ENCODE measurements around the gene ASB11. TPM values are rescaled to one million over a fixed set of nuclear protein-coding genes. Genes with fewer than 3 reads are reported as not detected.

The ASB11 gene
- total RNA-seq, 1 donor from 2014 or later, result 0.17 TPM

GRCh38 chrX:15242899-15243555 lies 72.4 kb downstream of the ASB11 start:
- Histone ChIP-seq H3K4me1 (no peaks in the 10 kb centered on the region), H3K9me3 (no peaks in the 10 kb centered on the region), H3K27me3 (no peaks in the 10 kb centered on the region), H3K4me3 (no peak overlapping the region), H3K27ac (no peak overlapping the region), H3K36me3 (no peaks in the 10 kb centered on the region)
- peak; percentile 48 for ATAC-seq
- no peak for DNase-seq
- intact Hi-C loops (cut with DNase I), result no loop called here
- TF ChIP-seq, protein P1, sequence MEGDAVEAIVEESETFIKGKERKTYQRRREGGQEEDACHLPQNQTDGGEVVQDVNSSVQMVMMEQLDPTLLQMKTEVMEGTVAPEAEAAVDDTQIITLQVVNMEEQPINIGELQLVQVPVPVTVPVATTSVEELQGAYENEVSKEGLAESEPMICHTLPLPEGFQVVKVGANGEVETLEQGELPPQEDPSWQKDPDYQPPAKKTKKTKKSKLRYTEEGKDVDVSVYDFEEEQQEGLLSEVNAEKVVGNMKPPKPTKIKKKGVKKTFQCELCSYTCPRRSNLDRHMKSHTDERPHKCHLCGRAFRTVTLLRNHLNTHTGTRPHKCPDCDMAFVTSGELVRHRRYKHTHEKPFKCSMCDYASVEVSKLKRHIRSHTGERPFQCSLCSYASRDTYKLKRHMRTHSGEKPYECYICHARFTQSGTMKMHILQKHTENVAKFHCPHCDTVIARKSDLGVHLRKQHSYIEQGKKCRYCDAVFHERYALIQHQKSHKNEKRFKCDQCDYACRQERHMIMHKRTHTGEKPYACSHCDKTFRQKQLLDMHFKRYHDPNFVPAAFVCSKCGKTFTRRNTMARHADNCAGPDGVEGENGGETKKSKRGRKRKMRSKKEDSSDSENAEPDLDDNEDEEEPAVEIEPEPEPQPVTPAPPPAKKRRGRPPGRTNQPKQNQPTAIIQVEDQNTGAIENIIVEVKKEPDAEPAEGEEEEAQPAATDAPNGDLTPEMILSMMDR (IDR thresholded peaks at IDR 0.05), result peak; percentile 54

GRCh38 chrX:15241301-15241700 lies 74.1 kb downstream of the ASB11 start:
- intact Hi-C loops (cut with DNase I), result no loop called here
- DNase-seq (no peak), ATAC-seq (no peak)
- no peaks in the 10 kb centered on the region for H3K27me3 ChIP-seq
- TF ChIP-seq, protein P1 (IDR thresholded peaks at IDR 0.05), result no peak
- no peak overlapping the region for H3K4me3 ChIP-seq
- H3K27ac ChIP-seq, result no peak overlapping the region
- H3K4me1 ChIP-seq, result no peaks in the 10 kb centered on the region
- H3K9me3 ChIP-seq, result no peaks in the 10 kb centered on the region
- H3K36me3 ChIP-seq, result no peaks in the 10 kb centered on the region

GRCh38 chrX:15240414-15240813 lies 75.0 kb downstream of the ASB11 start:
- no peak overlapping the region for H3K4me3 ChIP-seq
- TF ChIP-seq, protein P1 (IDR thresholded peaks at IDR 0.05), result no peak
- no peaks in the 10 kb centered on the region for H3K9me3 ChIP-seq
- no peaks in the 10 kb centered on the region for H3K4me1 ChIP-seq
- no peak overlapping the region for H3K27ac ChIP-seq
- DNase-seq (no peak), ATAC-seq (no peak)
- H3K27me3 ChIP-seq, result no peaks in the 10 kb centered on the region
- H3K36me3 ChIP-seq, result no peaks in the 10 kb centered on the region
- intact Hi-C loops (cut with DNase I), result no loop called here

GRCh38 chrX:15236146-15236545 lies 79.3 kb downstream of the ASB11 start:
- TF ChIP-seq, protein P1 (IDR thresholded peaks at IDR 0.05), result no peak
- no peaks in the 10 kb centered on the region for H3K36me3 ChIP-seq
- H3K27me3 ChIP-seq, result no peaks in the 10 kb centered on the region
- no peak overlapping the region for H3K27ac ChIP-seq
- DNase-seq, result no peak
- intact Hi-C loops (cut with DNase I), result no loop called here
- H3K4me3 ChIP-seq, result no peak overlapping the region
- ATAC-seq, result no peak
- no peaks in the 10 kb centered on the region for H3K4me1 ChIP-seq
- no peaks in the 10 kb centered on the region for H3K9me3 ChIP-seq

GRCh38 chrX:15235001-15235400 lies 80.4 kb downstream of the ASB11 start:
- TF ChIP-seq, protein P1 (IDR thresholded peaks at IDR 0.05), result no peak
- intact Hi-C loops (cut with DNase I), result no loop called here
- Histone ChIP-seq H3K4me1 (no peaks in the 10 kb centered on the region), H3K9me3 (no peaks in the 10 kb centered on the region), H3K36me3 (no peaks in the 10 kb centered on the region), H3K27me3 (no peaks in the 10 kb centered on the region), H3K4me3 (no peak overlapping the region), H3K27ac (no peak overlapping the region)
- no peak for ATAC-seq
- no peak for DNase-seq

All from upper lobe of right lung (tissue), 1 donor.